ENCODE data around the gene SLC22A1.
"Not testable (repeated sequence)": the region's sequence is repeated elsewhere in the genome, so short reads cannot be mapped to it uniquely, and the experiment has no call there.

The SLC22A1 gene

GRCh38 chr6:160118620-160119229 is 2.9 kb upstream of the SLC22A1 start:
- no peak for DNase-seq (ENCODE audit: low read depth, low spot score)
- H3K27ac ChIP-seq, result no peak overlapping the region

GRCh38 chr6:160120087-160120486 is 1.5 kb upstream of the SLC22A1 start:
- no peak for DNase-seq (ENCODE audit: low read depth, low spot score)
- H3K27ac ChIP-seq, result no peak overlapping the region

- DNase-seq (ENCODE audit: low read depth, low spot score), result no peak
- no peak overlapping the region for H3K27ac ChIP-seq
Observed at GRCh38 chr6:160121981-160122380, 366 bp downstream of the SLC22A1 start.

GRCh38 chr6:160122744-160123143 is 1.1 kb downstream of the SLC22A1 start:
- DNase-seq (ENCODE audit: low read depth, low spot score), result no peak
- no peak overlapping the region for H3K27ac ChIP-seq

GRCh38 chr6:160124007-160124406 is 2.4 kb downstream of the SLC22A1 start:
- no peak overlapping the region for H3K27ac ChIP-seq
- DNase-seq (ENCODE audit: low read depth, low spot score), result no peak

GRCh38 chr6:160124605-160125004 is 3.0 kb downstream of the SLC22A1 start:
- DNase-seq (ENCODE audit: low read depth, low spot score), result no peak

GRCh38 chr6:160125105-160125504 is 3.5 kb downstream of the SLC22A1 start:
- not testable (repeated sequence) for H3K27ac ChIP-seq; DNase-seq (ENCODE audit: low read depth, low spot score)

More at GRCh38 chr6:160124605-160125004, 3.0 kb downstream of the SLC22A1 start:
- no peak overlapping the region for H3K27ac ChIP-seq

- H3K27ac ChIP-seq, result no peak overlapping the region
- DNase-seq (ENCODE audit: low read depth, low spot score), result no peak
Observed at GRCh38 chr6:160127270-160128124, 5.9 kb downstream of the SLC22A1 start.

GRCh38 chr6:160128125-160128683 is 6.6 kb downstream of the SLC22A1 start:
- no peak for DNase-seq (ENCODE audit: low read depth, low spot score)

GRCh38 chr6:160128879-160129516 is 7.4 kb downstream of the SLC22A1 start:
- DNase-seq (ENCODE audit: low read depth, low spot score), result no peak
- no peak overlapping the region for H3K27ac ChIP-seq

More at GRCh38 chr6:160128125-160128683, 6.6 kb downstream of the SLC22A1 start:
- H3K27ac ChIP-seq, result no peak overlapping the region

- H3K27ac ChIP-seq, result no peak overlapping the region
- no peak for DNase-seq (ENCODE audit: low read depth, low spot score)
Observed at GRCh38 chr6:160129881-160130615, 8.4 kb downstream of the SLC22A1 start.

- no peak for DNase-seq (ENCODE audit: low read depth, low spot score)
- H3K27ac ChIP-seq, result no peak overlapping the region
Observed at GRCh38 chr6:160130729-160131484, 9.3 kb downstream of the SLC22A1 start.

- DNase-seq (ENCODE audit: low read depth, low spot score), result no peak
- H3K27ac ChIP-seq, result no peak overlapping the region
Observed at GRCh38 chr6:160131636-160132296, 10.2 kb downstream of the SLC22A1 start.

- no peak overlapping the region for H3K27ac ChIP-seq
Observed at GRCh38 chr6:160132297-160132637, 10.7 kb downstream of the SLC22A1 start.

GRCh38 chr6:160132776-160133338 is 11.2 kb downstream of the SLC22A1 start:
- DNase-seq (ENCODE audit: low read depth, low spot score), result no peak
- H3K27ac ChIP-seq, result no peak overlapping the region

More at GRCh38 chr6:160132297-160132637, 10.7 kb downstream of the SLC22A1 start:
- DNase-seq (ENCODE audit: low read depth, low spot score), result no peak

GRCh38 chr6:160133441-160134336 is 12.1 kb downstream of the SLC22A1 start:
- H3K27ac ChIP-seq, result no peak overlapping the region
- no peak for DNase-seq (ENCODE audit: low read depth, low spot score)

- H3K27ac ChIP-seq; DNase-seq (ENCODE audit: low read depth, low spot score): not testable (repeated sequence)
Observed at GRCh38 chr6:160134337-160134751, 12.7 kb downstream of the SLC22A1 start.

Data from epithelial cell of prostate (primary cell).